Nephron (organoid): ENCODE measurements around the gene KMT5B.

Experiments used
- H3K27ac Mint-ChIP-seq, 3 experiments: 2 replicates each; pipeline ENCODE4 v1.8.0; 2020; ENCODE audit warnings: mixed read lengths in 3 of 3, mild to moderate bottlenecking in 2 of 3, moderate library complexity in 1 of 3
- H3K27me3 Mint-ChIP-seq: 2 replicates; pipeline ENCODE4 v1.8.0; 2021; ENCODE audit warnings: low read depth, mild to moderate bottlenecking, moderate library complexity, mixed read lengths
- H3K36me3 Mint-ChIP-seq: 2 replicates; pipeline ENCODE4 v1.8.0; 2020; ENCODE audit warnings: low read depth, mixed read lengths
- H3K4me1 Mint-ChIP-seq: 2 replicates; pipeline ENCODE4 v1.8.0; 2020; ENCODE audit warnings: mixed read lengths
- H3K4me3 Mint-ChIP-seq, 3 experiments: 2 replicates each; pipeline ENCODE4 v1.8.0; 2020; ENCODE audit warnings: mild to moderate bottlenecking in 3 of 3, mixed read lengths in 3 of 3, moderate library complexity in 2 of 3
- H3K9me3 Mint-ChIP-seq: 2 replicates; pipeline ENCODE4 v1.8.0; 2020; ENCODE audit warnings: mixed read lengths
- TF ChIP-seq, protein P1 (sequence below), 3 experiments: fragments of 200-600 bp; sonication (generic); IDR thresholded peaks; one replicate each; pipeline ENCODE4 v1.5.0; 2021; ENCODE audit warnings: antibody characterized with exemption in 3 of 3; ENCODE audit not compliant: unreplicated experiment in 3 of 3

KMT5B gene

DNA sequence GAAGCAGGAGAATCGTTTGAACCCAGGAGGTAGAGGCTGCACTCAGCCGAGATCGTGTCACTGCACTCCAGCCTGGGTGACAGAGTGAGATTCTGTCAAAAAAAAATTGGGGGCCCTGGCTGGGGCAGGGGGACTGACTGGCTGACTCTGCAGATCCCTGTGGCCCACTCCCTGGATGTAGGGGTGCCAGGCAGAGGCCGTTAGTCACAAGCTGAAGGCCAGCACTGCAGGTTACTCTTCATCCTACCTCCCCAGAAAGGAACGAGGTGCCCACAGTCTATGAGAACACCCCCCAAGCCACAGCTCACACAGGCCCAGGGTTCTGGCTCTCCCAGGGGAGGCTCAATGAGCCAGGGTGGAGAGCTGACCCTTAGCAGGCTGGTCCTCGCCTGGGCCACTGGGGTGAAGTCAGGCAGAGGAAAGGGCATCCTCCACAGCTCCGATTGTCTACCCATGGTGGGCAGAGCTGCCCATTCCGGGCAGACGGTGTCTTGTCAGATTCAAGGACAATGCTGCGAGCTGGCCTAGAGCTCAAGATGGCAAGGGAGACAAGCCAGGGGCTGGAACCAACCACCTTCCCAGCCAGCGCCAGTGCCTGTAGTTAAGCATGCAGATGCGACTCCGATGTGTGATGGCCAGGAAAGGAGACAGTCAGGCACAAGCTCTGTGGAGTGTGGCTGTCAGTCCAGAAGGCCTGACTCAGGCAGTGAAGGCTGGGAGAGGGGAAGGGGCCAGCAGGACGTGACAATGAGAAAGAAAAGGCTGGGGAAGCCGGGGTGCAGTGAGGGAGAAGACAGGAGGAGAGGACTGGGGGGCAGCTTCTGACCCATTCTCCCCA, 46.2 kb upstream of the KMT5B start:
- TF ChIP-seq, protein P1, sequence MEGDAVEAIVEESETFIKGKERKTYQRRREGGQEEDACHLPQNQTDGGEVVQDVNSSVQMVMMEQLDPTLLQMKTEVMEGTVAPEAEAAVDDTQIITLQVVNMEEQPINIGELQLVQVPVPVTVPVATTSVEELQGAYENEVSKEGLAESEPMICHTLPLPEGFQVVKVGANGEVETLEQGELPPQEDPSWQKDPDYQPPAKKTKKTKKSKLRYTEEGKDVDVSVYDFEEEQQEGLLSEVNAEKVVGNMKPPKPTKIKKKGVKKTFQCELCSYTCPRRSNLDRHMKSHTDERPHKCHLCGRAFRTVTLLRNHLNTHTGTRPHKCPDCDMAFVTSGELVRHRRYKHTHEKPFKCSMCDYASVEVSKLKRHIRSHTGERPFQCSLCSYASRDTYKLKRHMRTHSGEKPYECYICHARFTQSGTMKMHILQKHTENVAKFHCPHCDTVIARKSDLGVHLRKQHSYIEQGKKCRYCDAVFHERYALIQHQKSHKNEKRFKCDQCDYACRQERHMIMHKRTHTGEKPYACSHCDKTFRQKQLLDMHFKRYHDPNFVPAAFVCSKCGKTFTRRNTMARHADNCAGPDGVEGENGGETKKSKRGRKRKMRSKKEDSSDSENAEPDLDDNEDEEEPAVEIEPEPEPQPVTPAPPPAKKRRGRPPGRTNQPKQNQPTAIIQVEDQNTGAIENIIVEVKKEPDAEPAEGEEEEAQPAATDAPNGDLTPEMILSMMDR (IDR thresholded peaks at IDR 0.05; ENCODE audit: unreplicated experiment in 3 of 3): no peak
- peaks cover 15% of the 10 kb centered on the region for H3K4me1 Mint-ChIP-seq
- H3K27me3 Mint-ChIP-seq: no peaks in the 10 kb centered on the region
- H3K27ac Mint-ChIP-seq: no peak overlapping the region
- H3K36me3 Mint-ChIP-seq: peaks cover 25% of the 10 kb centered on the region
- H3K4me3 Mint-ChIP-seq: no peak overlapping the region
- no peaks in the 10 kb centered on the region for H3K9me3 Mint-ChIP-seq

- TF ChIP-seq, protein P1 (IDR thresholded peaks at IDR 0.05; ENCODE audit: unreplicated experiment in 3 of 3): no peak
- peaks cover 19% of the 10 kb centered on the region for H3K36me3 Mint-ChIP-seq
- H3K4me1 Mint-ChIP-seq: peaks cover 15% of the 10 kb centered on the region
- no peak overlapping the region for H3K27ac Mint-ChIP-seq
- H3K4me3 Mint-ChIP-seq: no peak overlapping the region
- H3K9me3 Mint-ChIP-seq: no peaks in the 10 kb centered on the region
- no peaks in the 10 kb centered on the region for H3K27me3 Mint-ChIP-seq
These were observed 45.3 kb upstream of the KMT5B start for GRCh38 chr11:68258363-68258765.

- Mint-ChIP-seq H3K36me3 (peaks cover 12% of the 10 kb centered on the region), H3K27me3 (no peaks in the 10 kb centered on the region), H3K27ac (peak overlapping the region; percentile 76 to 96 (median 79)), H3K4me3 (no peak overlapping the region), H3K4me1 (peaks cover 15% of the 10 kb centered on the region), H3K9me3 (no peaks in the 10 kb centered on the region)
- TF ChIP-seq, protein P1 (IDR thresholded peaks at IDR 0.05; ENCODE audit: unreplicated experiment in 3 of 3): peak; percentile 82 to 92 (median 87)
These were observed 44.6 kb upstream of the KMT5B start for GRCh38 chr11:68257477-68258362.

GRCh38 chr11:68256331-68256741, 43.2 kb upstream of the KMT5B start:
- H3K9me3 Mint-ChIP-seq: no peaks in the 10 kb centered on the region
- peak overlapping the region; percentile 43 to 51 (median 47) for H3K4me3 Mint-ChIP-seq
- TF ChIP-seq, protein P1 (IDR thresholded peaks at IDR 0.05; ENCODE audit: unreplicated experiment in 3 of 3): no peak
- H3K4me1 Mint-ChIP-seq: peaks cover 15% of the 10 kb centered on the region
- H3K36me3 Mint-ChIP-seq: peaks cover 5% of the 10 kb centered on the region
- peak overlapping the region; percentile 90 to 96 (median 92) for H3K27ac Mint-ChIP-seq
- H3K27me3 Mint-ChIP-seq: no peaks in the 10 kb centered on the region

DNA sequence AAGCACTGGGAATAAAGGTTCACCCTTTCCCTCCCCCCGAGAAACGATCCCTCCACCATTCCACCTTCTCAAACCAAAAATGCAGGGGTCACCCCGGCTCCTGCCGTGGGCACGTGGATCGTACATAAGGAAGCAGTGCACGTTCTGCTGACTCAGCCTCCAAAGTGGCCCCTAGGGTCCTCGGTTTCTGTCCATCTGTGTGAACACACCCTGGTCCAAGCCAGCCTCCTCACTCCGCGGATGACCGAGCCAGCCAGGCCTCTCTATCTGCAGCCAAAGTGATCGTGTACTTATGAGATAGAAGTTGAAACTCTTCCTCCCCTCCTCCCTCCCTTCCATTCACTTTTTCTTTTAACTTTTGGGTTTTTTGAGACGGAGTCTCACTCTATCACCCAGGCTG, 42.4 kb upstream of the KMT5B start:
- Mint-ChIP-seq H3K9me3 (no peaks in the 10 kb centered on the region), H3K36me3 (peaks cover 2% of the 10 kb centered on the region), H3K4me1 (peaks cover 15% of the 10 kb centered on the region), H3K4me3 (no peak overlapping the region), H3K27ac (peak overlapping the region; percentile 90 to 96 (median 92)), H3K27me3 (no peaks in the 10 kb centered on the region)
- TF ChIP-seq, protein P1 (IDR thresholded peaks at IDR 0.05; ENCODE audit: unreplicated experiment in 3 of 3): no peak
